GM21367 (cell line): ENCODE results near the gene PCSK5.
"Not testable (repeated sequence)": the region's sequence is repeated elsewhere in the genome, so short reads cannot be mapped to it uniquely, and the experiment has no call there.

Experiments used
- ATAC-seq: cut with Tn5 transposase; IDR thresholded peaks from one replicate; pipeline ENCODE4 v1.9.1; 2021; ENCODE audit not compliant: unreplicated experiment

Gene PCSK5

GRCh38 chr9:76044266-76044819, 153.9 kb downstream of the PCSK5 start:
- no peak for ATAC-seq

DNA sequence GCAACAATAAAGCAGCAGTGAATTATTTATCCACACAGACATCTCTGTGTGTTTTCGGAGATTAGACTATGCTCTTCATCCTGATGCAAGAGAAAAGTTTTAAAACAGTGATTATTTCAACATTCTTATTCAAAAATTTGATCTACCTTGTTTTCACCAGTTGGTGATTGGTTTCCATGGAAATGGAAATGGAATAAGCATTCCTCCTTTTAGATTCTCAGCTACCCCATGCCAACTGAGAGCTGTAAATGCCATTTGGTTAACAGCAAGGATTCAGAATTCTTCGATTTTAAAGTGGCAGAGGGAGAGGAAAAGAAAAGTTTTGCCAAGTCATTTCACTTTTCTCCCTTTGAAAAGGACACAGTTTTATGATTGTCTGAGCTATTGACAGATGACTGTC, 154.7 kb downstream of the PCSK5 start:
- ATAC-seq: no peak

DNA sequence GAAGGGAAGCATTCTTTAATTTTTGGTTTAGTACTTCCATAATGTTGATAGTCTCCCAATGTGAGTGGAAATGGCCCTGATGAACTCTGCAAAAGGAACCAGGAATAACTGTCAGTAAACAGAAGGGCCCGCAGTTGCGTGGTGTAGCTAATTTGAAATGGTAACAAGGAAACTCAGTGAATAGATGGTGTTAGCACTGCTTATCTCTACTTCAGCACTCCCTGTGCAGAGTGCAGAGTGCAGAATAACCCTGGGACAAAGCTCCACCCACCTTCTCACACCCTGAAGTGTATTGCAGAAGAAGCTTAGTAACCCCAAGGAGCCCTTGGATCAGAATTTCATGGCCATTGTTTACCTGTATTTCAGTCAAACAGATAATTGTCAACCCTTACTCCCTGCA, 158.9 kb downstream of the PCSK5 start:
- no peak for ATAC-seq

- ATAC-seq: no peak
These were observed 177.2 kb downstream of the PCSK5 start for GRCh38 chr9:76067696-76068095.

DNA sequence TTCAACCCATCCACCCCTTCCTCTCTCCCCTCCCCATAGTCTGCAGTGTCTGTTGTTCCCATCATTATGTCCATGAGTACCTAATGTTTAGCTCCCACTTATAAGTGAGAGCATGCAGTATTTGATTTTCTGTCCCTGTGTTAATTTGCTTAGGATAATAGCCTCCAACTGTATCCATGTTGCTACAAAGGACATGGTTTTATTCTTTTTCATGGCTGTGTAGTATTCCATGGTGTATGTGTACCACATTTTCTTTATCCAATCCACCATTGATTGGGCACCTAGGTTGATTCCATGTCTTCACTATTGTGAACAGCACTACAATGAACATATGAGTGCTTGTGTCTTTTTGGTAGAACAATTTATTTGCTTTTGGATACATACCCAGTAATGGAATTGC, 187.1 kb downstream of the PCSK5 start:
- no peak for ATAC-seq

DNA sequence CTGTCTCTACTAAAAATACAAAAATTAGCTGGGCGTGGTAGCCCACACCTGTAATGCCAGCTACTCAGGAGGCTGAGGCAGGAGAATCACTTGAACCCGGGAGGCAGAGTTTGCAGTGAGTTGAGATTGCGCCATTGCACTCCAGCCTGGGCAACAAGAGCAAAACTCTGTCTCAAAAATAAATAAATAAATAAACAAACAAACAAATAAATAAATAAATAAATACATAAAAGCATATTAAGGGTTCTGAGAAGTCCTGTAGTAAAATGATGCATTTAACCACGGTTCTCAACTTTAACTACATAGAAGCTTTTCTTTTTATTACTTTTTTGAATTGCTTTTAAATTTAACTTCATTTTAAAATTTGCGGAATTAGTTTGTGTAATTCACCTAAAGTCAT, 190.8 kb downstream of the PCSK5 start:
- not testable (repeated sequence) for ATAC-seq

DNA sequence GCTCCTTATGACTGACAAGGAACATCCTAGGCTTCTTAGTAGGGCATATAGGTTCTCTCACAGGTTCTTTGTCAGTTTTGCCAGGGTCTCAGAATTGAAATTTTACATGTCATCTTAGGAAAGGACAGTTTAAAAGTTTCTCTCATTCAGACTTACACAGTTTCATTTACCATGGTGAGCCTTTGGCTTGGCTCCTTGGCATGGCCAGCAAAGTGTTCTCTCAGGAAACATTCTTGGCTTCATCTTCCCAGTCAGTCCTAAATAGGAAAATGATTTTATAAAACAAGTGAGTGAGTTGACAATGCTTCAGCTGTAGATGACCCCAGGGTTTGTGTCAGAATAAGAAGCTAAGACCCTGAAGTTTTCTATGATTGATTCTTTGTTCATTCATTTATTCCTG, 191.6 kb downstream of the PCSK5 start:
- ATAC-seq: no peak

GRCh38 chr9:76085596-76085995, 195.1 kb downstream of the PCSK5 start:
- no peak for ATAC-seq

DNA sequence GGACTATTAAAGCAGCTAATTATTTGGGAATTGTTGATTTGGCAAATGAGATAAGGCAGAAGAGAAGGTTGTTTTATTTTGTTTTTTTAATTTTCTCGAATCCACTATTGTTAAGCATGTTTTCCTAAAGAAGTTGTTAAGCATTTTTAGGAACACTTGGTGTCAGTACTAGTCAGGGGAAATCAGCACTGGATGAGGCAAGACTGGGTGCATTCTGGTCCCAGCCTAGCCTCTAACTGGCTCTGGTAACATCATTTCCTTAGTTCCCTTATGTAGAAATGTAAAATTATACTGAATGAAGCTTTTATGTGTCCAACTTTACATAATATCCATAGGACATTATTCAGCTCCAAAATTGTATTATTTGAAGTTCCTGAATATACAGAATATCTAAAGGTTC, 196.1 kb downstream of the PCSK5 start:
- ATAC-seq: no peak

DNA sequence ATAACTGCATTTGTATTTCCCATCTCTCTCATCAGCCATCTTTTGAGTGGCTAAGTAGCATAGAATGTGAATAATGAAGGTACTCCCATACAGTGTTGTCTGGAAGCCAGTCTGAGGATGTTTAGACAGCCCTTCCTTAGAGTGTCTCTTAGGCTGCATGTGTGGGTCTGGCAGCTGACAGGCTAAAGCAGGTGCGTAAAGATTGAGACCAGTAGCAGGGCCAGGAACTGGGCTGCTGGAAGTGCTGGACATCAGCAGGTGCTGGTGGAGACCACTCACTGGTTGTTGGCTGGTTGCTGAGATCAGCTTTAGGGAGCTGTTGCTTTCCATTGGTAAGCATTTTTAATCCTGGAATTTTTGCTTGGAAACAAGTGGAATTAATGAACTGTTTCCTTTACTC, 197.5 kb downstream of the PCSK5 start:
- no peak for ATAC-seq

GRCh38 chr9:76090330-76090729, 199.9 kb downstream of the PCSK5 start:
- no peak for ATAC-seq

GRCh38 chr9:76090909-76091308, 200.4 kb downstream of the PCSK5 start:
- ATAC-seq: no peak

DNA sequence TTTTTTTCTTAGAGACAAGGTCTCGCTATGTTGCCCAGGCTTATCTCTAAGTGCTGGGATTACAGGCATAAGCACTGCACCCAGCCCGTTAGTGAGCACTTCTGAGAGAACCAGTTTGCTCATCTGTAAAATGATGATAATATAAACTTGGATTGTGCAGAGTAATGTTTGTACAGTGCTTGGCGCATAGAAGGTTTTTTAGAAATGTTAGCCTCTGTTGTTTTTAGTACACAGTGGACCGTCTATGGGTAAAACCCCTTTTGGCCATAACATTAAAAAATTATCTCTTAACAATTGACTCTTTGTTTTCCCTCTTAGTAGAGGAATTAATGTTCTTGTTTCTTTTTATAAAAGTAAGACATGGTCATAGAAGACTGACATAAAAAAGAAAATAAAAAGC, 202.1 kb downstream of the PCSK5 start:
- ATAC-seq: no peak

DNA sequence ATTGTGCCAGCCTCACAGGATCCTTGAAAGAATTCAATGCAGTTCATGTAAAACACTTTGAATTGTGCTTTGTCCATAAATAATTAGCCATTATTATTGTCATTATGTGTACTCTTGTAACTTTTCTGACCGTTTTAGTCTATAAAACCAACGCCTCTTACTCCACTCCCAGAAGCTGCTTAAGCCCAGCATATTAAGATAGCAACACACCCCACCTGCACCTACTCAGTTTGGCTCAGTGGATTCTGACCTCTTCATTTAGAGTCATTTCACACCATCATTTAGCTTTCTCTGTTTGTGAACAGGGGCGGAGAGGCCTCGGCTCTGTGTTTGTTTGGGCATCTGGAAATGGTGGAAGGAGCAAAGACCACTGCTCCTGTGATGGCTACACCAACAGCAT, 205.1 kb downstream of the PCSK5 start:
- no peak for ATAC-seq

DNA sequence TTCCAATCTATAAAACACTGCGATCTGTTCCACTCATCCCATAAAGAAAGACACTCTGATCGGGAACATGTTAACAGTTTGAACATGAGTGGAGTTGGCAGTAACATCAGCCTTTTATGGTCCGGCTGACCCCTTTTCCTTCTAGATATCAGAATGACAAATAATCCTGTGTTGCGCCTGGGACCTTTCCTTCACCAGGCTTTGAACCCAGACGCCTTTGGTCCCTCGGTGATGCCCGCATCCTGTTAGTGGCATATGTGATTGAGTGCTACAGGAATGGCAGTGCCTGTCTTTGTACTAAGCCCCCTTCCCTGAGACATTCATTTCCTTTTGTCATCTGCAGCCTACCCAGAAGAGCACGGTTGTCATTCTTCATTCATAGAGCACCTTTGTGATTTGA, 209.0 kb downstream of the PCSK5 start:
- ATAC-seq: no peak

DNA sequence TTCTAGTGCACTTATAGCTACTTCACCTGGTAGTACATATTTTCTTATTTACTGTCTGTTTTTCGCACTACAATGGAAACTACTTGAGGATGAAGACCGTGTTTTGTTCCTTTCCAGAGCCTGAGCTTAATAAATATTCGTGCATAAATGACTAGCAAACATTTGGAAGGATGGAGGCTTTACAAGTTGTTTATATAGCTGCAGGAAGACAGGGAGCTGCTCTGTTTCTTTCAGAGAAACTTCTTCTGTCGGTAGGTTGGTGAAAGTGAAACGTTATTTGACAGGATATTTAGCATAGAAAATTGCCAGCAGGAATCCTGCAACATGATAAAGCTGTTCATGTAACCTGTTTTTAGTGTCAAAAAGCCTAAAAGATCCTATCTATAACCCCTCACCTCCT, 210.6 kb downstream of the PCSK5 start:
- no peak for ATAC-seq

DNA sequence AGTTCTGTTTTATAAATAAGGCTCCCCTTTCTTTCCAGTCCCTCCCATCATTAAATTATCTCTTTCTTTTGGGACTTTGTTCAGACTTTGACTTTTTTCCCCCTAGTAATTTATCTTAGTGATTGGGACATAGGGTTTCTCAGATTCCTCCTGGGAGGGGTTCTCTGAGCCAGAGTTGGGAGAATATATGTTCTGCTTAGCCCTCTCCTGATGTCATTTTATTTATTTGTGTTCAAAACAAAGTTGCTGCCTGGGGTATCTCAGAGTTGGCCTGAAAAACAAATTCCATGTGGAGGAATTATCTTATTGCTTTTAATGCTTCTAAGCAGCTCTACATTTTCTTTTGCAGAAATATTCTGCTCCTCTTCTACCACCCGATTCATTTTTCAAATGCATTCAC, 211.0 kb downstream of the PCSK5 start:
- no peak for ATAC-seq

GRCh38 chr9:76101947-76102346, 211.5 kb downstream of the PCSK5 start:
- no peak for ATAC-seq

DNA sequence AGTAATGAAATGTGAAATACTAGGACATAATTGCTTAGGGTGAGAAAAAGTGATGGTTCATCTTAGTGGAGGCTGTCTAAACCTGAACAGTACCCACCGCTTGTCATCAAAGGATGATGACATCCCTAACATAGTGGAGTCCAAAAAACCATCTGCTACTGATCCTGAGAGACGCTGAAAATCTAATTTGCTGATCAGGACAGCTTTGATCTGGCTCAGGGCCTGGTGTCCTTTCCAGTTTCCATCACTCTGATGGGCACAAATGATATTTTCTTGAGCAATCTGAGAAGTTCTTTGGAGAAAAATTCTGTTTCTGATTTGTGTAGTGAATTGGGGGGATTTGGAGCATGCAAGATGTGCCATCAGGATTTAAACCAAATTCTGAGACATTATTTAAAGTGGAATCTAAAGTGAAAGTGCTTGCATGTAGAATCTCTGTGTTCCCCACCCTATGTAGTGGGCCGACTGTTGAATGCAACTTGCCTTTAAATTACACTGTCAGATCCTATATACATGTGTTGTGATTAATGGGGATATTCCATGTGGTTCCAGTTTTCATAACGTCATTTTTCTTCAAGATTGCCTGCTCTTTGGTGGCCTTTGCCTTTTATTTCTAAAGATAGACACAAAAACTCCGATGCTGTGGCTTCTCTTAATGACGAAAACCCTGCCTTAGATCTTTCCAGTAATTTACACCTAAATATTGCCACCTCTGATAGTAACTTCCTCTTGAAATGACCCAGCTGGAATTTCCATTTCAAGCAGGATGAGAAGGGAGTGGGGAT, 213.2 kb downstream of the PCSK5 start:
- no peak for ATAC-seq

GRCh38 chr9:76107482-76107881, 217.0 kb downstream of the PCSK5 start:
- ATAC-seq: no peak

GRCh38 chr9:76109953-76110352, 219.5 kb downstream of the PCSK5 start:
- ATAC-seq: no peak

DNA sequence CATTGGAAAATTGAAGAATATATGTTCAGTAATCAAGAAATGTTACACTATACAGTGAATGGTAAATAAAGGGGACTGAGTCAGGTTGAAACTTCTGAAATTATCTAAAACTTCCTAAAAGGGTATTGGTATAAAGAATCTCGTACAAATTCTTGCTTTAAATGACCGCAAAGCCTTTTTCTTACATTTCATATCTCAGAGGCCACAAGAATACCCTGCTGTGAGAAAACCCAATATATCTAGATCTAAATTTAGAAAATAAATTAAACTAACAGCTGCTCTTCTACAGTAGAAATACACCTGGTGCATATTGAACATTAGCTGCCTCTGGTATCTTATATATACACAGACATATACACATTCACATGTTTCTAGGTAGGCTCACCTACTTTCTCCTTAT, 221.7 kb downstream of the PCSK5 start:
- no peak for ATAC-seq

DNA sequence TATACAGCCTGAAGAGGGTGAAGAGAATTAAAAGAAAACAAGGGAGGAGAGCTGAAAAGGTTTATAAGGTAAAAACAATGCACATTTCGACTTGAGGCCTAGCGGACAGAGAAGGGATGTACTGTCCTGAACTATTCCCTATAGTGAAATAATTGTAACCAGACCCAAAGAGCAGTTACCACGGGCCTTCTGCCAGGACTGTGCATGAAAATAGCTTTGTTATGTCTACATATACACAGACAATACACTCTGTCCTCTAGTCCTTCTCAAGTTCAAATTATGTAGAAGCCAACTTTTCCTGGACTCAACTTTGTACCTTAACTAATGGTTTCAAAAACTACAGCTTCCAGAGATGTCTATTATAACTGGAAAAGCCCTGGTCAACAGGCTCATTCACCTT, 223.7 kb downstream of the PCSK5 start:
- no peak for ATAC-seq
